C4-2B (cell line): ENCODE measurements around the gene B3GAT1.

Source experiments
- CTCF ChIP-seq: fragments of 450-650 bp; conservative IDR thresholded peaks from 2 replicates; pipeline ENCODE4 v1.5.1; 2017; ENCODE audit warnings: mild to moderate bottlenecking
- ZFX ChIP-seq: fragments of 450-650 bp; IDR thresholded peaks from 2 replicates; pipeline ENCODE4 v1.6.1; 2017

GRCh38 chr11:134405841-134406240 lies 6.2 kb downstream of the B3GAT1 start:
- TF ChIP-seq CTCF: no peak
- no peak for TF ChIP-seq ZFX
